Measurements from ENCODE around the gene PGD.

DNA sequence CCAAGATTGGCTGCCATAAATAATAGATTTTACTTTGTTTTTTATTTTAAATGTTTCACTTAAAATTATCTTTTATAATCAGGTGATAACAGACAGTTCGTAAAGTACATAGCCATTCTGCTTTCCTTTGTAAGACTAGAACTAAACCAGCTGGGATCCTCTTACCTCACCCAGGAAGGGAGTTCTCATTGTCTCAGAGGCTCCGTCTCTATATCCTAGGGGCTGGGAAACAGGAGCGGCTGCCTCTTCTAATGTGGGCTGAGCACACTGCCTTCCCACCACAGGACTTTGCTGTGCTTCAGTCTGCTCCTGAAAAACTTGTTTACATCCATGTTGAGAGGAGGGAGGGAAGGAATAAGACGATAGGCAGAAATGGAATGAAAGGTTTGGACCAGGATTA, 45.6 kb upstream of the PGD start:
- TF ChIP-seq, protein P1, sequence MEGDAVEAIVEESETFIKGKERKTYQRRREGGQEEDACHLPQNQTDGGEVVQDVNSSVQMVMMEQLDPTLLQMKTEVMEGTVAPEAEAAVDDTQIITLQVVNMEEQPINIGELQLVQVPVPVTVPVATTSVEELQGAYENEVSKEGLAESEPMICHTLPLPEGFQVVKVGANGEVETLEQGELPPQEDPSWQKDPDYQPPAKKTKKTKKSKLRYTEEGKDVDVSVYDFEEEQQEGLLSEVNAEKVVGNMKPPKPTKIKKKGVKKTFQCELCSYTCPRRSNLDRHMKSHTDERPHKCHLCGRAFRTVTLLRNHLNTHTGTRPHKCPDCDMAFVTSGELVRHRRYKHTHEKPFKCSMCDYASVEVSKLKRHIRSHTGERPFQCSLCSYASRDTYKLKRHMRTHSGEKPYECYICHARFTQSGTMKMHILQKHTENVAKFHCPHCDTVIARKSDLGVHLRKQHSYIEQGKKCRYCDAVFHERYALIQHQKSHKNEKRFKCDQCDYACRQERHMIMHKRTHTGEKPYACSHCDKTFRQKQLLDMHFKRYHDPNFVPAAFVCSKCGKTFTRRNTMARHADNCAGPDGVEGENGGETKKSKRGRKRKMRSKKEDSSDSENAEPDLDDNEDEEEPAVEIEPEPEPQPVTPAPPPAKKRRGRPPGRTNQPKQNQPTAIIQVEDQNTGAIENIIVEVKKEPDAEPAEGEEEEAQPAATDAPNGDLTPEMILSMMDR (conservative IDR thresholded peaks at IDR 0.05; ENCODE audit: low read depth in 2 of 2): no peak
- TF ChIP-seq, protein P2, sequence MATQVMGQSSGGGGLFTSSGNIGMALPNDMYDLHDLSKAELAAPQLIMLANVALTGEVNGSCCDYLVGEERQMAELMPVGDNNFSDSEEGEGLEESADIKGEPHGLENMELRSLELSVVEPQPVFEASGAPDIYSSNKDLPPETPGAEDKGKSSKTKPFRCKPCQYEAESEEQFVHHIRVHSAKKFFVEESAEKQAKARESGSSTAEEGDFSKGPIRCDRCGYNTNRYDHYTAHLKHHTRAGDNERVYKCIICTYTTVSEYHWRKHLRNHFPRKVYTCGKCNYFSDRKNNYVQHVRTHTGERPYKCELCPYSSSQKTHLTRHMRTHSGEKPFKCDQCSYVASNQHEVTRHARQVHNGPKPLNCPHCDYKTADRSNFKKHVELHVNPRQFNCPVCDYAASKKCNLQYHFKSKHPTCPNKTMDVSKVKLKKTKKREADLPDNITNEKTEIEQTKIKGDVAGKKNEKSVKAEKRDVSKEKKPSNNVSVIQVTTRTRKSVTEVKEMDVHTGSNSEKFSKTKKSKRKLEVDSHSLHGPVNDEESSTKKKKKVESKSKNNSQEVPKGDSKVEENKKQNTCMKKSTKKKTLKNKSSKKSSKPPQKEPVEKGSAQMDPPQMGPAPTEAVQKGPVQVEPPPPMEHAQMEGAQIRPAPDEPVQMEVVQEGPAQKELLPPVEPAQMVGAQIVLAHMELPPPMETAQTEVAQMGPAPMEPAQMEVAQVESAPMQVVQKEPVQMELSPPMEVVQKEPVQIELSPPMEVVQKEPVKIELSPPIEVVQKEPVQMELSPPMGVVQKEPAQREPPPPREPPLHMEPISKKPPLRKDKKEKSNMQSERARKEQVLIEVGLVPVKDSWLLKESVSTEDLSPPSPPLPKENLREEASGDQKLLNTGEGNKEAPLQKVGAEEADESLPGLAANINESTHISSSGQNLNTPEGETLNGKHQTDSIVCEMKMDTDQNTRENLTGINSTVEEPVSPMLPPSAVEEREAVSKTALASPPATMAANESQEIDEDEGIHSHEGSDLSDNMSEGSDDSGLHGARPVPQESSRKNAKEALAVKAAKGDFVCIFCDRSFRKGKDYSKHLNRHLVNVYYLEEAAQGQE (IDR thresholded peaks at IDR 0.05; ENCODE audit: unreplicated experiment): no peak

Data from GM23338 (cell line).